HCT116 (cell line): ENCODE data around the gene NDC80. TPM values are rescaled to one million over a fixed set of nuclear protein-coding genes. Genes with fewer than 3 reads are reported as not detected.

Experiments used
- ATAC-seq: fragments of 200-7000 bp; cut with Tn5 transposase; 2 replicates; pipeline ENCODE4 v1.9.1; 2020; ENCODE audit warnings: mild to moderate bottlenecking, moderate library complexity
- BruUV-seq: library from RNA; stranded (reverse); fragments of 400-500 nt; replicated peaks from 2 replicates; lab custom pipeline; 2021; lab: Mats Ljungman, UMichigan
- CTCF ChIA-PET: fragments of 300-600 bp; sonication (Branson Sonifier 250); formaldehyde crosslinking; loops from one replicate; lab custom pipeline; 2021; ENCODE audit warnings: antibody characterized with exemption; lab: Charles Lee
- POLR2A ChIA-PET: fragments of 300-600, 350-600 bp; sonication (Branson Sonifier 250); formaldehyde crosslinking; loops from one replicate; lab custom pipeline; 2021; ENCODE audit warnings: antibody characterized with exemption; lab: Charles Lee
- RAD21 ChIA-PET, 2 experiments: fragments of 300-600 bp; sonication (Branson Sonifier 250); formaldehyde crosslinking; loops; one replicate each; lab custom pipeline; 2023; ENCODE audit warnings: low total read pairs in 2 of 2; ENCODE audit not compliant: uncharacterized antibody in 2 of 2, unreplicated experiment in 2 of 2, low non-redundant PET in 1 of 2; lab: Charles Lee
- DNase-seq: peaks from one replicate; pipeline ENCODE4 v3.0.0-alpha.2; 2010; ENCODE audit warnings: low read depth, low spot score
- H2AFZ ChIP-seq: fragments of 200-600 bp; shearing (Covaris generic), sonication (generic); 2 replicates; pipeline ENCODE4 v1.6.1; 2017; ENCODE audit warnings: low read depth, mixed run types, mixed read lengths, antibody characterized with exemption, low read length; ENCODE audit not compliant: poor library complexity, severe bottlenecking
- H3K27ac ChIP-seq: 2 replicates; pipeline ENCODE4 v1.5.1; 2012; ENCODE audit warnings: low read depth, low read length
- H3K27me3 ChIP-seq: fragments of 200-600 bp; sonication (generic); 2 replicates; pipeline ENCODE4 v1.6.1; 2016; ENCODE audit warnings: mixed run types, low read length, mixed read lengths; ENCODE audit not compliant: insufficient read depth
- H3K36me3 ChIP-seq, 2 experiments: fragments of 200-500 bp in 1 of 2; fragments of 200-600 bp in 1 of 2; sonication (Bioruptor generic) in 1 of 2; sonication (generic) in 1 of 2; 2 replicates each; pipeline versions ENCODE4 v1.5.1 to v1.6.1; 2014 to 2016; ENCODE audit warnings: low read length in 2 of 2, inconsistent platforms in 1 of 2, mixed read lengths in 1 of 2, mixed run types in 1 of 2; ENCODE audit not compliant: insufficient read depth in 2 of 2, control insufficient read depth in 1 of 2
- H3K4me1 ChIP-seq, 2 experiments: fragments of 200-600 bp in 1 of 2; sonication (generic) in 1 of 2; 2 replicates each; pipeline versions ENCODE4 v1.5.1 to v1.6.1; 2012 to 2017; ENCODE audit warnings: low read length in 2 of 2, inconsistent platforms in 1 of 2, mild to moderate bottlenecking in 1 of 2, mixed read lengths in 1 of 2, mixed run types in 1 of 2, moderate library complexity in 1 of 2; ENCODE audit not compliant: insufficient read depth in 2 of 2, control insufficient read depth in 1 of 2
- H3K4me2 ChIP-seq: fragments of 200-600 bp; sonication (generic); 2 replicates; pipeline ENCODE4 v1.6.1; 2017; ENCODE audit warnings: mixed run types, low read length, mixed read lengths
- H3K4me3 ChIP-seq, 2 experiments: fragments of 200-600 bp in 1 of 2; sonication (generic) in 1 of 2; replicated peaks in 1 of 2; 2 replicates each; pipeline ENCODE4 v1.5.1; 2011 to 2016; ENCODE audit warnings: low read length in 2 of 2, control low read depth in 1 of 2, low read depth in 1 of 2, mild to moderate bottlenecking in 1 of 2, mixed read lengths in 1 of 2, mixed run types in 1 of 2
- H3K79me2 ChIP-seq: fragments of 200-600 bp; sonication (generic); 2 replicates; pipeline ENCODE4 v1.6.1; 2017; ENCODE audit warnings: mild to moderate bottlenecking, mixed run types, low read length, moderate library complexity, mixed read lengths; ENCODE audit not compliant: insufficient read depth
- H3K9ac ChIP-seq: fragments of 200-600 bp; sonication (generic); 2 replicates; pipeline ENCODE4 v1.6.1; 2016; ENCODE audit warnings: low read length, mixed read lengths
- H3K9me2 ChIP-seq: fragments of 200-600 bp; sonication (generic), shearing (Covaris generic); 2 replicates; pipeline ENCODE4 v1.6.1; 2017; ENCODE audit warnings: mixed run types, mild to moderate bottlenecking, moderate library complexity; ENCODE audit not compliant: insufficient read depth
- H3K9me3 ChIP-seq, 2 experiments: fragments of 200-500 bp in 1 of 2; fragments of 200-600 bp in 1 of 2; sonication (Bioruptor generic) in 1 of 2; sonication (generic) in 1 of 2; 2 replicates each; pipeline ENCODE4 v1.6.1; 2014 to 2017; ENCODE audit warnings: low read length in 2 of 2, mixed read lengths in 2 of 2, inconsistent platforms in 1 of 2, low read depth in 1 of 2, mild to moderate bottlenecking in 1 of 2, mixed run types in 1 of 2, moderate library complexity in 1 of 2; ENCODE audit not compliant: control insufficient read depth in 1 of 2, insufficient read depth in 1 of 2
- H4K20me1 ChIP-seq: fragments of 200-600 bp; sonication (generic), shearing (Covaris generic); 2 replicates; pipeline ENCODE4 v1.6.1; 2017; ENCODE audit warnings: mixed run types, mild to moderate bottlenecking, moderate library complexity; ENCODE audit not compliant: insufficient read depth
- CTCF ChIP-seq, 3 experiments: fragments of 200-600 bp in 1 of 3; sonication (generic) in 1 of 3; IDR thresholded peaks in 2 of 3; conservative IDR thresholded peaks in 1 of 3; 2 replicates each; pipeline ENCODE4 v1.5.1; 2012 to 2017; ENCODE audit warnings: low read depth in 2 of 3, low read length in 2 of 3, antibody characterized with exemption in 1 of 3, borderline replicate concordance in 1 of 3, control low read depth in 1 of 3, mild to moderate bottlenecking in 1 of 3, mixed read lengths in 1 of 3, mixed run types in 1 of 3, moderate library complexity in 1 of 3; ENCODE audit not compliant: insufficient read depth in 1 of 3
- RAD21 ChIP-seq: IDR thresholded peaks from 2 replicates; pipeline ENCODE4 v1.6.1; 2012; ENCODE audit warnings: low read depth, mild to moderate bottlenecking
- TCF7L2 ChIP-seq: IDR thresholded peaks from 2 replicates; pipeline ENCODE4 v1.7.0; 2011; ENCODE audit warnings: borderline replicate concordance, inconsistent platforms; ENCODE audit not compliant: insufficient read depth, insufficient read length; ENCODE audit errors: extremely low read depth
- ZBTB33 ChIP-seq: IDR thresholded peaks from 2 replicates; pipeline ENCODE4 v1.6.1; 2011; ENCODE audit warnings: mild to moderate bottlenecking, low read length, moderate library complexity; ENCODE audit not compliant: insufficient replicate concordance; ENCODE audit errors: extremely low read depth
- intact Hi-C: fragments of 100-400 bp; cut with micrococcal nuclease; formaldehyde crosslinking; loops from 2 replicates; pipeline ENCODE4 v1.10.0; 2022
- total RNA-seq: library from RNA; stranded (reverse); gene quantifications from one replicate; pipeline ENCODE4 v1.2.1, GENCODE V29; 2021; ENCODE audit not compliant: unreplicated experiment

The NDC80 gene
- total RNA-seq, 1 experiment from 2014 or later = 46.0 TPM

GRCh38 chr18:2540575-2540974 lies 30.8 kb upstream of the NDC80 start:
- no peaks in the 10 kb centered on the region for H3K79me2 ChIP-seq
- ChIA-PET RAD21 (no interaction called here), POLR2A (no interaction called here), CTCF (interaction anchor here (0.9 to 2.2 kb wide), 3 partner anchors 436 to 627 kb away, joined by 3 to 27 read pairs (median 5); no protein-coding TSS in a partner anchor)
- no peaks in the 10 kb centered on the region for H4K20me1 ChIP-seq
- no peaks in the 10 kb centered on the region for H3K36me3 ChIP-seq
- H3K4me1 ChIP-seq = no peaks in the 10 kb centered on the region
- no peak overlapping the region for H3K27ac ChIP-seq
- DNase-seq (no peak), ATAC-seq (no peak)
- H3K27me3 ChIP-seq = no peaks in the 10 kb centered on the region
- no peak overlapping the region for H3K4me3 ChIP-seq
- no peak overlapping the region for H2AFZ ChIP-seq
- H3K4me2 ChIP-seq = no peak overlapping the region
- no peaks in the 10 kb centered on the region for H3K9me3 ChIP-seq
- TF ChIP-seq ZBTB33 (no peak), RAD21 (no peak), CTCF (IDR thresholded peaks at IDR 0.05 in 2 of 3, conservative IDR thresholded peaks at IDR 0.05 in 1 of 3; ENCODE audit: borderline replicate concordance in 1 of 3, insufficient read depth in 1 of 3, low read depth in 2 of 3, low read length in 2 of 3) (no peak), TCF7L2 (no peak)
- BruUV-seq = no TSS peak
- intact Hi-C loops = loop anchor here (5.0 to 10.0 kb wide), 3 partner anchors 318 to 953 kb away; no protein-coding TSS in a partner anchor
- no peak overlapping the region for H3K9ac ChIP-seq
- no peaks in the 10 kb centered on the region for H3K9me2 ChIP-seq
